Measurements from ENCODE around the gene GSTO1. TPM values are rescaled to one million over a fixed set of nuclear protein-coding genes. Genes with fewer than 3 reads are reported as not detected.

The GSTO1 gene
- total and polyA plus RNA-seq, 2 donors (not counting 1 experiment from before 2014, with no cell fraction given), result 151 to 249 TPM

DNA sequence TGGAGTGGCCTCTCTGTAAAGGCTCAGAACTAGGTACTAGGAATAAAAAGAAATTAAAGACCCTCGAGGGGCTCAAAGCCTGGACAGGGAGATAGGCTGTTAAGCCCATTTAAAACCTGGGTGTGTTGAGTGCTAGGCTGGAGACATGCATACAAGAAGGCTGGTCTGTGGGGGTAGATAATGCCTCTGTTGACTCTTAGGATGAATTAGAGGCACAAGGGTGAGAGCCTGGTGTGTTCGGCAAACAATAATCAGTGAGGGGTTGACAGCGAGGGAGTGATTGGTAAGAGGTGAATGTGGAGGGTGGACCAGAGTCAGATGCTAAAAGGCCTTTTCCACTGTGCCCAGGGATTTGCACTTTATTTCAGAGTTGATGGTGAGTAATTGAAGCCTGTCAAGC, 27.0 kb downstream of the GSTO1 start:
- H3K9me3 ChIP-seq (ENCODE audit: control insufficient read depth, insufficient read depth, low read depth, low read length), result no peaks in the 10 kb centered on the region
- no peak for DNase-seq (ENCODE audit: low read depth in 2 of 2)

GRCh38 chr10:104284846-104285245, 30.2 kb downstream of the GSTO1 start:
- DNase-seq (ENCODE audit: low read depth in 2 of 2), result no peak
- H3K27ac ChIP-seq (ENCODE audit: insufficient read depth, low read length), result no peak overlapping the region
- TF ChIP-seq, protein P1, sequence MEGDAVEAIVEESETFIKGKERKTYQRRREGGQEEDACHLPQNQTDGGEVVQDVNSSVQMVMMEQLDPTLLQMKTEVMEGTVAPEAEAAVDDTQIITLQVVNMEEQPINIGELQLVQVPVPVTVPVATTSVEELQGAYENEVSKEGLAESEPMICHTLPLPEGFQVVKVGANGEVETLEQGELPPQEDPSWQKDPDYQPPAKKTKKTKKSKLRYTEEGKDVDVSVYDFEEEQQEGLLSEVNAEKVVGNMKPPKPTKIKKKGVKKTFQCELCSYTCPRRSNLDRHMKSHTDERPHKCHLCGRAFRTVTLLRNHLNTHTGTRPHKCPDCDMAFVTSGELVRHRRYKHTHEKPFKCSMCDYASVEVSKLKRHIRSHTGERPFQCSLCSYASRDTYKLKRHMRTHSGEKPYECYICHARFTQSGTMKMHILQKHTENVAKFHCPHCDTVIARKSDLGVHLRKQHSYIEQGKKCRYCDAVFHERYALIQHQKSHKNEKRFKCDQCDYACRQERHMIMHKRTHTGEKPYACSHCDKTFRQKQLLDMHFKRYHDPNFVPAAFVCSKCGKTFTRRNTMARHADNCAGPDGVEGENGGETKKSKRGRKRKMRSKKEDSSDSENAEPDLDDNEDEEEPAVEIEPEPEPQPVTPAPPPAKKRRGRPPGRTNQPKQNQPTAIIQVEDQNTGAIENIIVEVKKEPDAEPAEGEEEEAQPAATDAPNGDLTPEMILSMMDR (conservative IDR thresholded peaks at IDR 0.05 in 1 of 2, IDR thresholded peaks at IDR 0.05 in 1 of 2; ENCODE audit: low read depth in 1 of 2, low read length in 2 of 2), result no peak
- no peak for TF ChIP-seq EZH2 (IDR thresholded peaks at IDR 0.05; ENCODE audit: low read length, missing control alignments)
- H3K4me2 ChIP-seq (ENCODE audit: extremely low read depth, insufficient read depth, low read length), result no peak overlapping the region
- no peak overlapping the region for H3K9ac ChIP-seq (ENCODE audit: insufficient read depth, low read length)
- no peaks in the 10 kb centered on the region for H3K9me3 ChIP-seq (ENCODE audit: control insufficient read depth, insufficient read depth, low read depth, low read length)
- H3K4me1 ChIP-seq (ENCODE audit: control insufficient read depth, extremely low read depth, insufficient read depth, low read length), result no peaks in the 10 kb centered on the region
- H2AFZ ChIP-seq (ENCODE audit: low read length), result no peak overlapping the region
- H3K27me3 ChIP-seq (ENCODE audit: control insufficient read depth, insufficient read depth, low read length), result no peaks in the 10 kb centered on the region
- no peaks in the 10 kb centered on the region for H4K20me1 ChIP-seq (ENCODE audit: control insufficient read depth, extremely low read depth, insufficient read depth, low read length)
- H3K79me2 ChIP-seq (ENCODE audit: control insufficient read depth, insufficient read depth, low read length), result no peaks in the 10 kb centered on the region
- H3K36me3 ChIP-seq (ENCODE audit: control insufficient read depth, insufficient read depth, low read length), result no peaks in the 10 kb centered on the region
- H3K4me3 ChIP-seq (replicated peaks in 1 of 4; ENCODE audit: control extremely low read depth in 1 of 4, insufficient read depth in 1 of 4, low read depth in 3 of 4, low read length in 4 of 4), result no peak overlapping the region

More for the DNA sequence above, 27.0 kb downstream of the GSTO1 start:
- Histone ChIP-seq H3K27me3 (ENCODE audit: control insufficient read depth, insufficient read depth, low read length) (no peaks in the 10 kb centered on the region), H3K4me3 (replicated peaks in 1 of 4; ENCODE audit: control extremely low read depth in 1 of 4, insufficient read depth in 1 of 4, low read depth in 3 of 4, low read length in 4 of 4) (no peak overlapping the region), H3K4me1 (ENCODE audit: control insufficient read depth, extremely low read depth, insufficient read depth, low read length) (no peaks in the 10 kb centered on the region), H2AFZ (ENCODE audit: low read length) (no peak overlapping the region), H4K20me1 (ENCODE audit: control insufficient read depth, extremely low read depth, insufficient read depth, low read length) (no peaks in the 10 kb centered on the region), H3K36me3 (ENCODE audit: control insufficient read depth, insufficient read depth, low read length) (no peaks in the 10 kb centered on the region), H3K4me2 (ENCODE audit: extremely low read depth, insufficient read depth, low read length) (no peak overlapping the region), H3K79me2 (ENCODE audit: control insufficient read depth, insufficient read depth, low read length) (no peaks in the 10 kb centered on the region), H3K27ac (ENCODE audit: insufficient read depth, low read length) (no peak overlapping the region), H3K9ac (ENCODE audit: insufficient read depth, low read length) (no peak overlapping the region)
- TF ChIP-seq, protein P1 (conservative IDR thresholded peaks at IDR 0.05 in 1 of 2, IDR thresholded peaks at IDR 0.05 in 1 of 2; ENCODE audit: low read depth in 1 of 2, low read length in 2 of 2), result no peak
- TF ChIP-seq EZH2 (IDR thresholded peaks at IDR 0.05; ENCODE audit: low read length, missing control alignments), result no peak

GRCh38 chr10:104286939-104287338, 32.2 kb downstream of the GSTO1 start:
- H4K20me1 ChIP-seq (ENCODE audit: control insufficient read depth, extremely low read depth, insufficient read depth, low read length), result no peaks in the 10 kb centered on the region
- no peak for DNase-seq (ENCODE audit: low read depth in 2 of 2)
- no peaks in the 10 kb centered on the region for H3K79me2 ChIP-seq (ENCODE audit: control insufficient read depth, insufficient read depth, low read length)
- TF ChIP-seq EZH2 (IDR thresholded peaks at IDR 0.05; ENCODE audit: low read length, missing control alignments), result no peak
- TF ChIP-seq, protein P1 (conservative IDR thresholded peaks at IDR 0.05 in 1 of 2, IDR thresholded peaks at IDR 0.05 in 1 of 2; ENCODE audit: low read depth in 1 of 2, low read length in 2 of 2), result no peak
- no peaks in the 10 kb centered on the region for H3K27me3 ChIP-seq (ENCODE audit: control insufficient read depth, insufficient read depth, low read length)
- H3K27ac ChIP-seq (ENCODE audit: insufficient read depth, low read length), result no peak overlapping the region
- peaks cover 2% of the 10 kb centered on the region for H3K4me1 ChIP-seq (ENCODE audit: control insufficient read depth, extremely low read depth, insufficient read depth, low read length)
- H3K9me3 ChIP-seq (ENCODE audit: control insufficient read depth, insufficient read depth, low read depth, low read length), result no peaks in the 10 kb centered on the region
- H3K36me3 ChIP-seq (ENCODE audit: control insufficient read depth, insufficient read depth, low read length), result no peaks in the 10 kb centered on the region
- no peak overlapping the region for H3K4me2 ChIP-seq (ENCODE audit: extremely low read depth, insufficient read depth, low read length)
- H3K4me3 ChIP-seq (replicated peaks in 1 of 4; ENCODE audit: control extremely low read depth in 1 of 4, insufficient read depth in 1 of 4, low read depth in 3 of 4, low read length in 4 of 4), result no peak overlapping the region
- no peak overlapping the region for H3K9ac ChIP-seq (ENCODE audit: insufficient read depth, low read length)
- no peak overlapping the region for H2AFZ ChIP-seq (ENCODE audit: low read length)
